ENCODE measurements around the gene BAIAP2. TPM values are rescaled to one million over a fixed set of nuclear protein-coding genes. Genes with fewer than 3 reads are reported as not detected.

The BAIAP2 gene
- total and polyA plus RNA-seq, 2 donors (not counting 1 experiment from before 2014, with no cell fraction given), result 1.3 to 12.0 TPM

DNA sequence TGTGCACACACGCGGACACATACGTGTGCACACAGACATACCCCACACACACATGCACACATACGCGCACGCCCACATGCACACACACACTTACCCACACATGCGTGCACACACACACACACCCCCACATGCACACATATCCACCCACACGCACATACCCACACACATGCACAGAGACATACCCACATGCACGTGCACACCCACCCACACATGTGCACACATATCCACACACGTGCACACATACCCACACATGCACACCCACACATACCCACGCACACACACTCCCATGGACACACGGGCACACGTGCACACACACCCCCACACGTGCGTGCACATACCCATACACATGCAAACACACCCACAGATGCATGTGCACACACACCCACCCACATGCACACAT lies 103.1 kb downstream of the BAIAP2 start:
- Mint-ChIP-seq H3K27me3 (peaks cover 3% of the 10 kb centered on the region), H3K27ac (peak overlapping the region; percentile 17), H3K4me3 (no peak overlapping the region), H3K4me1 (peaks cover 2% of the 10 kb centered on the region), H3K9me3 (ENCODE audit: insufficient read depth) (no peaks in the 10 kb centered on the region)
- H3K36me3 ChIP-seq (replicated peaks in 1 of 2; ENCODE audit: control extremely low read depth in 1 of 2, control insufficient read depth in 1 of 2, extremely low read depth in 1 of 2, insufficient read depth in 2 of 2, low read length in 1 of 2), result no peaks in the 10 kb centered on the region
- no peak for ATAC-seq (ENCODE audit: low read depth)
- H3K4me2 ChIP-seq (replicated peaks; ENCODE audit: low read depth, low read length, poor library complexity, severe bottlenecking), result no peak overlapping the region
- H3K9me3 ChIP-seq (ENCODE audit: control extremely low read depth in 1 of 3, control insufficient read depth in 2 of 3, insufficient read depth in 1 of 3, low read length in 2 of 3), result peaks cover 0 to 7% (median 0%) of the 10 kb centered on the region in 3 donors
- POLR2A ChIA-PET, result no interaction called here
- CTCF ChIA-PET, result no interaction called here
- no peak overlapping the region for H3K4me3 ChIP-seq (ENCODE audit: control extremely low read depth in 1 of 5, extremely low read depth in 1 of 5, insufficient read depth in 1 of 5, low read depth in 2 of 5, low read length in 4 of 5)
- intact Hi-C loops (cut with micrococcal nuclease), result no loop called here
- H4K20me1 ChIP-seq (ENCODE audit: control insufficient read depth, insufficient read depth, low read length, poor library complexity, severe bottlenecking), result no peaks in the 10 kb centered on the region
- no peaks in the 10 kb centered on the region for H3K27me3 ChIP-seq (replicated peaks in 1 of 4; ENCODE audit: control extremely low read depth in 1 of 4, control insufficient read depth in 3 of 4, insufficient read depth in 4 of 4, low read length in 3 of 4)
- TF ChIP-seq, protein P1, sequence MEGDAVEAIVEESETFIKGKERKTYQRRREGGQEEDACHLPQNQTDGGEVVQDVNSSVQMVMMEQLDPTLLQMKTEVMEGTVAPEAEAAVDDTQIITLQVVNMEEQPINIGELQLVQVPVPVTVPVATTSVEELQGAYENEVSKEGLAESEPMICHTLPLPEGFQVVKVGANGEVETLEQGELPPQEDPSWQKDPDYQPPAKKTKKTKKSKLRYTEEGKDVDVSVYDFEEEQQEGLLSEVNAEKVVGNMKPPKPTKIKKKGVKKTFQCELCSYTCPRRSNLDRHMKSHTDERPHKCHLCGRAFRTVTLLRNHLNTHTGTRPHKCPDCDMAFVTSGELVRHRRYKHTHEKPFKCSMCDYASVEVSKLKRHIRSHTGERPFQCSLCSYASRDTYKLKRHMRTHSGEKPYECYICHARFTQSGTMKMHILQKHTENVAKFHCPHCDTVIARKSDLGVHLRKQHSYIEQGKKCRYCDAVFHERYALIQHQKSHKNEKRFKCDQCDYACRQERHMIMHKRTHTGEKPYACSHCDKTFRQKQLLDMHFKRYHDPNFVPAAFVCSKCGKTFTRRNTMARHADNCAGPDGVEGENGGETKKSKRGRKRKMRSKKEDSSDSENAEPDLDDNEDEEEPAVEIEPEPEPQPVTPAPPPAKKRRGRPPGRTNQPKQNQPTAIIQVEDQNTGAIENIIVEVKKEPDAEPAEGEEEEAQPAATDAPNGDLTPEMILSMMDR (IDR thresholded peaks at IDR 0.05), result no peak
- TF ChIP-seq EZH2 (IDR thresholded peaks at IDR 0.05; ENCODE audit: borderline replicate concordance, insufficient read depth, low read depth, low read length, poor library complexity, severe bottlenecking), result no peak
- no peaks in the 10 kb centered on the region for H3K79me2 ChIP-seq (ENCODE audit: control insufficient read depth, insufficient read depth, low read length)
- no peak for DNase-seq
- no peak overlapping the region for H2AFZ ChIP-seq (ENCODE audit: insufficient read depth, low read depth, low read length, poor library complexity, severe bottlenecking)
- no peak overlapping the region for H3K27ac ChIP-seq (ENCODE audit: low read length in 2 of 2)
- H3K9ac ChIP-seq (ENCODE audit: low read length), result no peak overlapping the region
- H3K4me1 ChIP-seq (ENCODE audit: control insufficient read depth in 2 of 2, insufficient read depth in 2 of 2, low read length in 2 of 2), result no peaks in the 10 kb centered on the region
- WGBS (ENCODE audit: insufficient coverage), result 91% methylated on average over 15 of the region's 15 CpGs

DNA sequence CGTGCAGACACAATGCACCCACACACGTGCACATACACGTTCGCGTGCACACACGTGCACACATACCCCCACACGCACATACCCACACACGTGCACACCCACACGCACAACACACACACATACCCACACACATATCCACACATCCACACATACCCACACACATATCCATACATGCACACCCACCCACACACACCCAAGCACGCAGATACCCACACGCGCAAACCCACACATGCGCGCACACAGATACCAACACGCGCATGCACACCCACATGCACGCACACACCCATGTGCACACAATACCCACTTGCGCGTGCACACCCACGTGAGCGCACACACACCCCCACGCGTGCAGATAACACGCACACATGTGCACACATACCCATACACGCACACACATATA lies 103.5 kb downstream of the BAIAP2 start:
- no peaks in the 10 kb centered on the region for H3K36me3 ChIP-seq (replicated peaks in 1 of 2; ENCODE audit: control extremely low read depth in 1 of 2, control insufficient read depth in 1 of 2, extremely low read depth in 1 of 2, insufficient read depth in 2 of 2, low read length in 1 of 2)
- no peak overlapping the region for H3K4me3 ChIP-seq (ENCODE audit: control extremely low read depth in 1 of 5, extremely low read depth in 1 of 5, insufficient read depth in 1 of 5, low read depth in 2 of 5, low read length in 4 of 5)
- H4K20me1 ChIP-seq (ENCODE audit: control insufficient read depth, insufficient read depth, low read length, poor library complexity, severe bottlenecking), result no peaks in the 10 kb centered on the region
- POLR2A ChIA-PET, result no interaction called here
- H3K4me1 ChIP-seq (ENCODE audit: control insufficient read depth in 2 of 2, insufficient read depth in 2 of 2, low read length in 2 of 2), result no peaks in the 10 kb centered on the region
- whole genome bisulfite sequencing (ENCODE audit: insufficient coverage), result 94% methylated on average over 25 of the region's 25 CpGs
- no peak overlapping the region for H2AFZ ChIP-seq (ENCODE audit: insufficient read depth, low read depth, low read length, poor library complexity, severe bottlenecking)
- H3K4me2 ChIP-seq (replicated peaks; ENCODE audit: low read depth, low read length, poor library complexity, severe bottlenecking), result no peak overlapping the region
- peaks cover 3% of the 10 kb centered on the region for H3K27me3 Mint-ChIP-seq
- peaks cover 0 to under 1% (median 0%) of the 10 kb centered on the region in 4 experiments for H3K27me3 ChIP-seq (replicated peaks in 1 of 4; ENCODE audit: control extremely low read depth in 1 of 4, control insufficient read depth in 3 of 4, insufficient read depth in 4 of 4, low read length in 3 of 4)
- H3K27ac ChIP-seq (ENCODE audit: low read length in 2 of 2), result no peak overlapping the region
- TF ChIP-seq, protein P1 (IDR thresholded peaks at IDR 0.05), result no peak
- H3K27ac Mint-ChIP-seq, result peak overlapping the region; percentile 17
- no peak overlapping the region for H3K4me3 Mint-ChIP-seq
- no peak overlapping the region for H3K9ac ChIP-seq (ENCODE audit: low read length)
- CTCF ChIA-PET, result no interaction called here
- intact Hi-C loops (cut with micrococcal nuclease), result no loop called here
- no peaks in the 10 kb centered on the region for H3K79me2 ChIP-seq (ENCODE audit: control insufficient read depth, insufficient read depth, low read length)
- peaks cover 2% of the 10 kb centered on the region for H3K4me1 Mint-ChIP-seq
- DNase-seq (no peak), ATAC-seq (ENCODE audit: low read depth) (no peak)
- peaks cover 0 to 7% (median 0%) of the 10 kb centered on the region in 3 donors for H3K9me3 ChIP-seq (ENCODE audit: control extremely low read depth in 1 of 3, control insufficient read depth in 2 of 3, insufficient read depth in 1 of 3, low read length in 2 of 3)
- no peaks in the 10 kb centered on the region for H3K9me3 Mint-ChIP-seq (ENCODE audit: insufficient read depth)
